ENCODE measurements around the gene SNAP91.
A peak's percentile ranks its signal among the peaks of the same experiment; 100 is the strongest.

SNAP91 gene

GRCh38 chr6:83536647-83537589 is 172.0 kb downstream of the SNAP91 start:
- DNase-seq, result no peak

GRCh38 chr6:83536034-83536646 is 172.8 kb downstream of the SNAP91 start:
- peak; percentile 45 for DNase-seq

- no peak for DNase-seq
Measured at GRCh38 chr6:83518816-83519480, 190.0 kb downstream of the SNAP91 start.

GRCh38 chr6:83517500-83517899 is 191.4 kb downstream of the SNAP91 start:
- no peak for DNase-seq

- peak; percentile 51 for DNase-seq
Measured at GRCh38 chr6:83514866-83515466, 193.9 kb downstream of the SNAP91 start.

GRCh38 chr6:83514466-83514865 is 194.4 kb downstream of the SNAP91 start:
- DNase-seq, result no peak

- peak; percentile 7 for DNase-seq
Measured at GRCh38 chr6:83511901-83512681, 196.8 kb downstream of the SNAP91 start, which contains the start of gene PRSS35. Gene PRSS35, plus strand, starts transcription at chr6:83512534. Its CDS starts 10,908 bp downstream, at chr6:83523442.

GRCh38 chr6:83511266-83511665 is 197.6 kb downstream of the SNAP91 start:
- DNase-seq, result no peak

- no peak for DNase-seq
Measured at GRCh38 chr6:83510791-83511190, 198.1 kb downstream of the SNAP91 start.

- DNase-seq, result no peak
Measured at GRCh38 chr6:83509441-83509840, 199.5 kb downstream of the SNAP91 start.

- DNase-seq, result no peak
Measured at GRCh38 chr6:83505356-83505755, 203.5 kb downstream of the SNAP91 start.

Measured in activated CD4-positive, alpha-beta T cell treated with anti-CD3 and anti-CD28 coated beads, Interleukin-10, Interleukin-2, amounts not matched to agents 100 ng/mL and 50 ng/mL, durations not matched to agents 16 hours and 8 hours (primary cell).